Left colon (tissue), 2 donors: ENCODE measurements around the gene RNF128. TPM values are rescaled to one million over a fixed set of nuclear protein-coding genes. Genes with fewer than 3 reads are reported as not detected.
A peak's percentile ranks its signal among the peaks of the same experiment; 100 is the strongest.
"Not testable (repeated sequence)": the region's sequence is repeated elsewhere in the genome, so short reads cannot be mapped to it uniquely, and the experiment has no call there.

ENCODE experiments used
- ATAC-seq: fragments of 200-7000 bp; cut with Tn5 transposase; one replicate; pipeline ENCODE4 v1.9.1; 2020; ENCODE audit warnings: mild to moderate bottlenecking, moderate library complexity
- DNase-seq, 2 donors: peaks; one replicate each; pipeline ENCODE4 v3.0.0-alpha.2; 2020
- intact Hi-C, 2 donors: fragments of 100-400 bp; cut with DNase I in 1 of 2; cut with micrococcal nuclease in 1 of 2; formaldehyde crosslinking; loops; one replicate each; pipeline versions ENCODE4 v1.11.2 to v1.14.0; 2022; cut with DNase I, micrococcal nuclease
- total RNA-seq, 2 donors: library from RNA; stranded (reverse); fragmentation: NEBNext Ultra II Directional; extraction: Animal tissue kit (Norgen Biotek cat#: 25700); gene quantifications; one replicate each; pipeline ENCODE4 v1.2.1, GENCODE V29; 2021
- donor health status: DM: no; HTN: no; CAD: no.
- donor health status: DM: yes; HTN: yes; CAD: no.

RNF128 gene
- total RNA-seq, 2 donors from 2014 or later = 37.1 to 43.0 TPM

GRCh38 chrX:106740193-106740780, 13.8 kb downstream of the RNF128 start:
- intact Hi-C loops = no loop called here
- ATAC-seq (no peak), DNase-seq (no peak)

- no peak for ATAC-seq
- no peak for DNase-seq
- intact Hi-C loops = no loop called here
These were observed 15.7 kb downstream of the RNF128 start for GRCh38 chrX:106742193-106742592.

GRCh38 chrX:106742805-106743204, 16.3 kb downstream of the RNF128 start:
- DNase-seq (no peak), ATAC-seq (no peak)
- intact Hi-C loops = no loop called here

- DNase-seq = no peak
- intact Hi-C loops = no loop called here
- ATAC-seq = no peak
These were observed 21.9 kb downstream of the RNF128 start for GRCh38 chrX:106748377-106748776.

GRCh38 chrX:106751407-106751806, 24.9 kb downstream of the RNF128 start:
- ATAC-seq = no peak
- no peak for DNase-seq
- intact Hi-C loops = no loop called here

- ATAC-seq (no peak), DNase-seq (no peak)
- intact Hi-C loops = no loop called here
These were observed 25.7 kb downstream of the RNF128 start for GRCh38 chrX:106752101-106752678.

- ATAC-seq, DNase-seq, intact Hi-C loops: not testable (repeated sequence)
These were observed 42.8 kb downstream of the RNF128 start for GRCh38 chrX:106769288-106769687.

- ATAC-seq = no peak
- no peak for DNase-seq
- intact Hi-C loops = no loop called here
These were observed 48.5 kb downstream of the RNF128 start for GRCh38 chrX:106774981-106775380.

- DNase-seq = no peak
- intact Hi-C loops = loop anchor here in 1 of 2 donors (10.0 kb wide), 1 partner anchor 295 kb away; no protein-coding TSS in a partner anchor
- ATAC-seq = peak; percentile 8
These were observed 53.8 kb downstream of the RNF128 start for GRCh38 chrX:106780264-106780663.

- DNase-seq = no peak
- peak; percentile 98 for ATAC-seq
- intact Hi-C loops = loop anchor here in 1 of 2 donors (10.0 kb wide), 1 partner anchor 296 kb away; no protein-coding TSS in a partner anchor
These were observed 54.3 kb downstream of the RNF128 start for GRCh38 chrX:106780664-106781377.

- DNase-seq (no peak), ATAC-seq (no peak)
- intact Hi-C loops = loop anchor here in 1 of 2 donors (10.0 kb wide), 1 partner anchor 299 kb away; no protein-coding TSS in a partner anchor
These were observed 57.2 kb downstream of the RNF128 start for GRCh38 chrX:106783716-106784115.

- DNase-seq = no peak
- intact Hi-C loops = no loop called here
- no peak for ATAC-seq
These were observed 65.0 kb downstream of the RNF128 start for GRCh38 chrX:106791495-106791894.

- DNase-seq (peak in 1 of 2 donors; percentile 9), ATAC-seq (peak; percentile 64)
- intact Hi-C loops = no loop called here
These were observed 75.5 kb downstream of the RNF128 start for GRCh38 chrX:106802063-106802387.

- intact Hi-C loops = no loop called here
- ATAC-seq = peak; percentile 96
- DNase-seq = peak; percentile 65 to 85
These were observed 76.1 kb downstream of the RNF128 start, which contains the start of gene TBC1D8B for GRCh38 chrX:106802388-106803275. TSS of gene TBC1D8B (plus strand) at chrX:106802673. CDS start at chrX:106802854, 181 bp downstream.

- no peak for ATAC-seq
- intact Hi-C loops = no loop called here
These were observed 84.8 kb downstream of the RNF128 start for GRCh38 chrX:106811131-106811910.

GRCh38 chrX:106812930-106813329, 86.4 kb downstream of the RNF128 start:
- intact Hi-C loops, DNase-seq, ATAC-seq: not testable (repeated sequence)

More at GRCh38 chrX:106811131-106811910, 84.8 kb downstream of the RNF128 start:
- DNase-seq = no peak

- intact Hi-C loops, DNase-seq, ATAC-seq: not testable (repeated sequence)
These were observed 87.6 kb downstream of the RNF128 start for GRCh38 chrX:106814093-106814492.
